TTC549 (cell line): ENCODE data around the gene RAP1B.
"Not testable (repeated sequence)": the region's sequence is repeated elsewhere in the genome, so short reads cannot be mapped to it uniquely, and the experiment has no call there.

Source experiments
- FAIRE-seq: peaks from 2 replicates; lab custom pipeline; 2012; peaks lifted over from hg19 to GRCh38; lab: Jason Lieb, UNC

RAP1B gene

DNA sequence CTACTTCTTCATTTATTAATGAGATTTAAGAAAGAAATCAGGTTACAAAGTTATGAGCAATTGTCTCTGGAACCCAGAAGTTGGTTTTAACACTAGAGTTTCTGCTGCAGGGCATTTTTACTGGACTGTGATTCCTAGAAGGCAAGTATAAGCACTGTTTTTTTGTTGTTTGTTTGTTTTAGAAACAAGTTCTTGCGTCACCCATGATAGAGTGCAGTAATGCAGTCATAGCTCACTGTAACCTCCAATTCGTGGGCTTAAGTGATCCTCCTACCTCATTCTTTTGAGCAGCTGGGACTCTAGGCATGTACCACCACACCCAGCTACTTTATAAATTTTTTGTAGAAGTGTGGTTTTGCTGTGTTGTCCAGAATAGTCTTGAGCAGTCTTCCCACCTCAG lies 25.6 kb downstream of the RAP1B start:
- FAIRE-seq: no peak

DNA sequence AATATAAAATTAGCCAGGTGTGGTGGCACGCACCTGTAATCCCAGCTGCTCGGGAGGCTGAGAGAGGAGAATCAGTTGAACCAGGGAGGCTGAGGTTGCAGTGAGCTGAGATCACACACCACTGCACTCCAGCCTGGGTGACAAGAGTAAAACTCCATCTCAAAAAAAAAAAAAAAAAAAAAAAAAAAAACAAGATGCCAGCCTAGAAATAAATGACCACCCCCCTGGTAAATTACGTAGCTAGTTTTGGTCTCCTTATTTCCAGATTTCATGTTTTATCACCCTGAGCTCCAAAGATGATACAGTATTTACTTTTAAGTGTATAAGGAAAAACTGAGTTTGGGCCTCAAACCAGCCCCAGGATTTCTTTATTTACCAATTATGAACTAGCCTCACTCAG lies 26.7 kb downstream of the RAP1B start:
- FAIRE-seq: not testable (repeated sequence)

GRCh38 chr12:68638171-68638570 lies 27.5 kb downstream of the RAP1B start:
- no peak for FAIRE-seq

- FAIRE-seq: no peak
Observed at GRCh38 chr12:68638721-68639395, 28.2 kb downstream of the RAP1B start.

GRCh38 chr12:68639396-68639767 lies 28.7 kb downstream of the RAP1B start:
- no peak for FAIRE-seq

- no peak for FAIRE-seq
Observed at GRCh38 chr12:68641138-68641537, 30.4 kb downstream of the RAP1B start.

GRCh38 chr12:68646484-68646883 lies 35.8 kb downstream of the RAP1B start:
- FAIRE-seq: no peak

DNA sequence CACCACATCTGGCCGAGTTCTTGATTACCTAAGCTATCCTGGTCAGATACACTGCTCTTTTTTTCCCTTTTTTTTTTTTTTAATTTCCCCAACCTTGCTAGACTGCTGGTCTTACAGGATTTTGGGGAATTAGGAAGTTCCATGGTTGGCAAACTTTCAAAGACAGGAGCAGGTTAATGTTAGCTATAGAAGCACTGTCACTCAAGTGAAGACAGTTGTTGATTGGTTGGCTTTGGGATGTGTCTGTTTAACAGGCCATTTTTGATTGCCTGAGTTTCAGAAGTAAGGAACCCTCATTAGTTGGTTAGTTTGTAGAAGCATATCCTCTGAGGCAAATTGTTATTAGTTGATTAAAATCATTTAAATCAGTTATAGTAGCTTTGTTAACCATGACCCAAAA lies 36.8 kb downstream of the RAP1B start:
- FAIRE-seq: no peak

DNA sequence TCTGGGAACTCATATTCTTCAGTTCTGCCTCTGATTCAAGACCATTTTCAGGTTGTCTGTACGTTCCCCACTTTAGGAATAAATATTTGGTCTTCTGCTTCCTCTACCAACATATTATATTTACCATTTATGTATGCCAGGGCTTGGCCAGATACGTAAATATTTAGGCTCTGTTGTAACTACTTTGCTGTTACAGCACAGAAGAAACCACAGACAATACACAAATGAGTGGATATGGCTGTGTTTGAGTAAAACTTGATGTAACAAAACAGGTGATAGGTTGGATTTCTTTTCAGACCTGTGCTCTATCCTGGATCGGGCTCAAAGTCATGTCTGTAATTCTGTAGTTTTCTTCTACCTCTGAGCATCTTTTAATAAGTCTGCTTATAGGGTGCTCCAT lies 37.5 kb downstream of the RAP1B start:
- FAIRE-seq: no peak

GRCh38 chr12:68665016-68665569 lies 54.4 kb downstream of the RAP1B start:
- no peak for FAIRE-seq

- FAIRE-seq: no peak
Observed at GRCh38 chr12:68667291-68667690, 56.6 kb downstream of the RAP1B start.

DNA sequence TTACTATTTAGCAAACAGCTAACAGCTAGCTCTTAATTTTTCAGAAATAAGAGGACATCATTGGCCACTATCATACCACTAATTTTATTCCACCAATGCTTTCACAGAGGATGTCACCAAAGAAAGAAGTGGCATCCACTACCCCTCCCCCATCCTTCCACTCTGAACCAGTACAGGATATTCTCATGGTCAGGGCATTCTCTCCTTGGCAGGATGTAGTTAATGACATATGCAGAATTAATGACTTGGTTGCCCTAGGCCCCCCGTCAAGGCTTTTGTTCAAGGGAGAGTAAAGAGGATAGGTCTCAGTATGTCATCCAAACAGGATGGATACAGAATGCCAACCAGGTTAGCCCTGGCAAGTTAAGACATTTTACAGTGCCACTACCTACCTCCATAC lies 57.2 kb downstream of the RAP1B start:
- no peak for FAIRE-seq

DNA sequence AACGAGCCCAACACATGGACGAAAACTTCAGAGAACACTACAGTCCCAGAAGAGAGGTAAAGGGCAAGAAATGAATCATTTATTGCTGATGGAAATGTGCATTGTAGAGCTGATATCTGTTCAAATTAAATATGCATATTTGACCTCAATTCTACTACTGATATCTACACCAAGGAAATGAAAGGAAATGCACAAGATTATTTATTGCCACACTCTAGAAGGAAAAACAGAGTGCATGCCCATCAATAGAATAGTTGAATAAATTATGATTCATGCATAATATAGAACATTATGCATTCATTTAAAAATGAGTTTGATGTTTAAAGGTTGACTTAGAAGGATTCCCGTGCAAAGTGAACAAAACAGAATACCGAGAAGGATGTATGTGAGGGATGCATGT lies 60.5 kb downstream of the RAP1B start:
- FAIRE-seq: no peak

- no peak for FAIRE-seq
Observed at GRCh38 chr12:68673788-68674187, 63.1 kb downstream of the RAP1B start.

DNA sequence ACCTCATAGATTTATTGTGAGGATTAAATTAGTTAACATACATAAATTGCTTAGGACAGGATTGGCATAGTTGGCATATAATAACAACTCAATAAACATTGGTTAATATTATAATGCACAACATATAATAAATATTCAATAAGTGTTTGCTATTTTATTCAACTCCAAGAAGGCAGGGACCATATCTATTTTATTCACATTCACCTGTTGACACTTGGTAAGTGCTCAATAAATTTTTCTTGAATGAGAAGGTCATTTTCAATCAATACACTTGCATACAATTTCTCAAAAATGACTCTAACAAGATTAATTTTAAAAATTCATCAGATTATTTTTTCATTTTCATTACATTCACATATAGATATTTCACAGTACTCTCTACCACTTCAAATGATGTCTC lies 63.7 kb downstream of the RAP1B start:
- no peak for FAIRE-seq

GRCh38 chr12:68675101-68675842 lies 64.6 kb downstream of the RAP1B start:
- FAIRE-seq: no peak

- FAIRE-seq: not testable (repeated sequence)
Observed at GRCh38 chr12:68676854-68677253, 66.2 kb downstream of the RAP1B start.

GRCh38 chr12:68686262-68686594 lies 75.5 kb downstream of the RAP1B start:
- no peak for FAIRE-seq

DNA sequence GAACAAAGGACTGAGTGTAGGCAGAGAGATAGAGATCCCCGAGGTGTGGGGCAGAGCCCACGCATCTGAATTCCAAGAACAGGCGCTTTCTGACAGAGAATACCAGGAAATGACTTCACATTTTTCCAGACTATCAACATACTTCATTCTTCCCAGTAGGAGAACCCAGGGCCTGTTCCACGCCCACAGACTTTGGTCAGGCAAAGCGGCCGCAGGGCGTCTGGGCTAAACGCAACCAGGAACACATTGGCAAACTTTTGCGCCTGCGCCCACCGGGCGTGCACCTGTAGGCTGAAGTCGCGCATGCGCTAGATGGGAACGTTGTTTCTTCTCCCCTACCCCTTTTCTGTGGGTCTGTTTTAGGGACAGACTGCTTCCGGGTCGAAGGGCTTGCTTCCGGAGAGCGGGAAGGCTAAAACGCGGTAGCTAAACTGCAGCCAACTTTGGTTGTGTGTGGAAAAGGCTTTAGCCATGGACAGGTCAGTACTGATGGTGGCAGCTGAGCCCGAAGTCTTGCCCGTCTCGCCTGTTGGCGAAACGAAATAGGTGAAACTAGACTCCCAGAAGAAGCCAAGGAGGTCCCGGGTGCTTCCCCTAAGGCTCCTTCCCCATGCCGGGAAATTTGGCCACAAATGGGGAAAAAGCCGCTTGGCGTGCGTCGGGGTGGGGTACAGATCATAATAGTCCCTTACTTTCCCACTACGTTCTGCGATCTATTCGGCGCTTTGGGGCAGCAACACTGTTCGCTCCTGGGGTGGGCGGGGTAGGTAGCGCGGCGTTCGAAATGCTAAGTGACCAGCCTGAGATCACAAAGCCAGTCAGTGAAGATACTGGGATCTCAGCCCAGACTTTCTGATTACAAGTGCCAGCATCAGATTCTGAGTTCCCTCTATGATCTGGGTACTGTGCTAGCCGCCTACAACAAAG lies 76.2 kb downstream of the RAP1B start, which contains the start of gene NUP107:
Gene NUP107 (plus strand): TSS at position 384 of the 927 bp plus-strand sequence. CDS start 88 bp downstream, at position 472.
- FAIRE-seq: no peak

DNA sequence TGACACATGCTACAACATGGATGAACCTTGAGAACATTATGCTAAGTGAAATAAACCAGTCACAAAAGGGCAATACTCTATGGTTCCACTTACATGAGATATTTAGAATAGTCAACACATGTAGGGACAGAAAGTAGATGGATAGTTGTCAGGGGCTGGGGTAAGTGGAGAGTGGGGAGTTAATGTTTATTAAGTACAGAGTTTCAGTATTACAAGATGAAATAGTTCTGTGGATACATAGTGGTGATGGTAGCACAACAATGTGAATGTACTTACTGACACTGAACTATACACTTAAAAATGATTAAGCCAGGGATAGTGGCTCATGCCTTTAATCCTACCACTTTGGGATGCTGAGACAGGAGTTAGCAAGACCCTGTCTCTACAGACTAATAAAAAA lies 84.8 kb downstream of the RAP1B start:
- no peak for FAIRE-seq

DNA sequence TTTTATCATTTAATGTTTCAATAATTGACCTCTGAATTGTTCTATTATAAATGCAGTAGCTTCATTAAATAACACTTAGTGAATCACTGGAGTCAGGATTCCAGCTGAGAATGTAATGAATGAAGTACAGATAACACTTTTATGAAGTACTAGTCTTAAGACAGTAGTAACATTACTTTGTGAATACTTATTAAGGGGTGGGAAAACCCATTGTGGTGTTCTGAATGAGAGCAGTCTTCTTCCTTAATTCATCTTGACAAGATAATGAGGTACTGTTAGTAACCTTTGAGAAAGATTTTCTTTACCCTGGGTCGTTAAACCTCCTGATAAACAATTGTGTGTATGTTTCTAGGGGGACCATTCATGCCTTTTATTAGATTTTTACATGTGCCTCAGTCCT lies 88.8 kb downstream of the RAP1B start:
- FAIRE-seq: no peak
